Tibial nerve (tissue), 3 donors: Measurements from ENCODE around the gene IGF2BP3.

Experiments
- CTCF ChIP-seq, 5 experiments: fragments of 200-600 bp in 3 of 5; fragments of 450-650 bp in 2 of 5; sonication (generic) in 3 of 5; IDR thresholded peaks; one replicate each; pipeline ENCODE4 v1.5.1; 2016 to 2019; ENCODE audit warnings: antibody characterized with exemption in 5 of 5, mild to moderate bottlenecking in 3 of 5, moderate library complexity in 2 of 5
- POLR2A ChIP-seq, 2 donors: fragments of 450-650 bp; IDR thresholded peaks; one replicate each; pipeline ENCODE4 v1.6.1; 2017; ENCODE audit warnings: antibody characterized with exemption in 2 of 2, mild to moderate bottlenecking in 2 of 2, moderate library complexity in 2 of 2

GRCh38 chr7:23396222-23397015 lies 73.9 kb downstream of the IGF2BP3 start:
- no peak for TF ChIP-seq CTCF (IDR thresholded peaks at IDR 0.05)
- no peak for TF ChIP-seq POLR2A (IDR thresholded peaks at IDR 0.05)
